NK-92 (cell line): ENCODE results near the gene MRPL28.

Experiments
- DNase-seq: peaks from one replicate; lab custom pipeline; 2025; ENCODE audit not compliant: unreplicated experiment; lab: John Stamatoyannopoulos, UW

MRPL28 gene

GRCh38 chr16:317583-317982 lies 52.8 kb downstream of the MRPL28 start:
- DNase-seq: no peak
